Parathyroid adenoma (tissue), 2 donors: ENCODE results near the gene CIROP.

Experiments
- H2AFZ ChIP-seq: fragments of 300-600 bp; sonication (generic); one replicate; pipeline ENCODE4 v1.7.0; 2017; ENCODE audit warnings: antibody characterized with exemption, mild to moderate bottlenecking
- H3K27ac ChIP-seq: fragments of 300-600 bp; sonication (generic); one replicate; pipeline ENCODE4 v1.7.0; 2017
- H3K27me3 ChIP-seq: fragments of 300-600 bp; sonication (generic); one replicate; pipeline ENCODE4 v1.7.0; 2017; ENCODE audit warnings: low read length; ENCODE audit not compliant: control insufficient read depth, insufficient read depth
- H3K36me3 ChIP-seq: fragments of 300-600 bp; sonication (generic); one replicate; pipeline ENCODE4 v1.7.0; 2017; ENCODE audit warnings: low read length; ENCODE audit not compliant: control insufficient read depth, insufficient read depth
- H3K4me1 ChIP-seq: fragments of 300-600 bp; sonication (generic); one replicate; pipeline ENCODE4 v1.7.0; 2017; ENCODE audit warnings: control low read depth
- H3K4me2 ChIP-seq: fragments of 300-600 bp; sonication (generic); one replicate; pipeline ENCODE4 v1.7.0; 2017; ENCODE audit warnings: low read length
- H3K4me3 ChIP-seq: fragments of 300-600 bp; sonication (generic); one replicate; pipeline ENCODE4 v1.7.0; 2017; ENCODE audit warnings: low read depth, low read length
- H3K79me2 ChIP-seq: fragments of 300-600 bp; sonication (generic); one replicate; pipeline ENCODE4 v1.7.0; 2017; ENCODE audit warnings: control low read depth
- H3K9ac ChIP-seq: fragments of 300-600 bp; sonication (generic); one replicate; pipeline ENCODE4 v1.7.0; 2017; ENCODE audit warnings: mild to moderate bottlenecking
- H3K9me3 ChIP-seq: fragments of 300-600 bp; sonication (generic); one replicate; pipeline ENCODE4 v1.7.0; 2017; ENCODE audit warnings: low read length; ENCODE audit not compliant: control insufficient read depth
- CTCF ChIP-seq: fragments of 300-600 bp; sonication (generic); IDR thresholded peaks from one replicate; pipeline ENCODE4 v1.7.0; 2017; ENCODE audit warnings: antibody characterized with exemption, mild to moderate bottlenecking
- donor health status: primary hyperparathyroidism.

Gene CIROP

GRCh38 chr14:23115918-23116317, 11.1 kb upstream of the CIROP start:
- Histone ChIP-seq H3K4me3 (no peak overlapping the region), H2AFZ (no peak overlapping the region), H3K27me3 (no peaks in the 10 kb centered on the region), H3K36me3 (no peaks in the 10 kb centered on the region), H3K27ac (no peak overlapping the region), H3K9ac (no peak overlapping the region), H3K79me2 (no peaks in the 10 kb centered on the region), H3K9me3 (no peaks in the 10 kb centered on the region), H3K4me2 (no peak overlapping the region), H3K4me1 (peaks cover 12% of the 10 kb centered on the region)
- no peak for TF ChIP-seq CTCF

GRCh38 chr14:23115039-23115731, 10.4 kb upstream of the CIROP start:
- Histone ChIP-seq H3K9ac (no peak overlapping the region), H3K9me3 (no peaks in the 10 kb centered on the region), H3K4me2 (no peak overlapping the region), H3K79me2 (no peaks in the 10 kb centered on the region), H3K27ac (no peak overlapping the region), H3K4me1 (peaks cover 8% of the 10 kb centered on the region), H3K27me3 (no peaks in the 10 kb centered on the region), H3K36me3 (no peaks in the 10 kb centered on the region), H3K4me3 (no peak overlapping the region), H2AFZ (no peak overlapping the region)
- no peak for TF ChIP-seq CTCF

- Histone ChIP-seq H2AFZ (no peak overlapping the region), H3K9ac (no peak overlapping the region), H3K79me2 (no peaks in the 10 kb centered on the region), H3K27me3 (no peaks in the 10 kb centered on the region), H3K27ac (no peak overlapping the region), H3K4me2 (no peak overlapping the region), H3K9me3 (no peaks in the 10 kb centered on the region), H3K4me3 (no peak overlapping the region), H3K36me3 (no peaks in the 10 kb centered on the region), H3K4me1 (peaks cover 8% of the 10 kb centered on the region)
- no peak for TF ChIP-seq CTCF
Observed at GRCh38 chr14:23114669-23115038, 9.9 kb upstream of the CIROP start.

GRCh38 chr14:23114120-23114458, 9.3 kb upstream of the CIROP start:
- Histone ChIP-seq H3K27me3 (no peaks in the 10 kb centered on the region), H3K9ac (no peak overlapping the region), H3K79me2 (no peaks in the 10 kb centered on the region), H2AFZ (peak overlapping the region; percentile 75), H3K27ac (no peak overlapping the region), H3K4me3 (no peak overlapping the region), H3K9me3 (no peaks in the 10 kb centered on the region), H3K4me1 (peaks cover 8% of the 10 kb centered on the region), H3K36me3 (no peaks in the 10 kb centered on the region), H3K4me2 (no peak overlapping the region)
- no peak for TF ChIP-seq CTCF

GRCh38 chr14:23113431-23114119, 8.8 kb upstream of the CIROP start:
- Histone ChIP-seq H3K79me2 (no peaks in the 10 kb centered on the region), H3K27ac (no peak overlapping the region), H3K9ac (no peak overlapping the region), H3K4me3 (no peak overlapping the region), H3K4me2 (peak overlapping the region; percentile 22), H3K9me3 (no peaks in the 10 kb centered on the region), H2AFZ (peak overlapping the region; percentile 75), H3K4me1 (peaks cover 8% of the 10 kb centered on the region), H3K36me3 (no peaks in the 10 kb centered on the region), H3K27me3 (no peaks in the 10 kb centered on the region)
- TF ChIP-seq CTCF = no peak
